ENCODE results near the gene MISP. TPM values are rescaled to one million over a fixed set of nuclear protein-coding genes. Genes with fewer than 3 reads are reported as not detected.

MISP gene
- total RNA-seq, 4 donors from 2014 or later: 0.11 to 1.3 (median 1.0) TPM; not detected in 1

DNA sequence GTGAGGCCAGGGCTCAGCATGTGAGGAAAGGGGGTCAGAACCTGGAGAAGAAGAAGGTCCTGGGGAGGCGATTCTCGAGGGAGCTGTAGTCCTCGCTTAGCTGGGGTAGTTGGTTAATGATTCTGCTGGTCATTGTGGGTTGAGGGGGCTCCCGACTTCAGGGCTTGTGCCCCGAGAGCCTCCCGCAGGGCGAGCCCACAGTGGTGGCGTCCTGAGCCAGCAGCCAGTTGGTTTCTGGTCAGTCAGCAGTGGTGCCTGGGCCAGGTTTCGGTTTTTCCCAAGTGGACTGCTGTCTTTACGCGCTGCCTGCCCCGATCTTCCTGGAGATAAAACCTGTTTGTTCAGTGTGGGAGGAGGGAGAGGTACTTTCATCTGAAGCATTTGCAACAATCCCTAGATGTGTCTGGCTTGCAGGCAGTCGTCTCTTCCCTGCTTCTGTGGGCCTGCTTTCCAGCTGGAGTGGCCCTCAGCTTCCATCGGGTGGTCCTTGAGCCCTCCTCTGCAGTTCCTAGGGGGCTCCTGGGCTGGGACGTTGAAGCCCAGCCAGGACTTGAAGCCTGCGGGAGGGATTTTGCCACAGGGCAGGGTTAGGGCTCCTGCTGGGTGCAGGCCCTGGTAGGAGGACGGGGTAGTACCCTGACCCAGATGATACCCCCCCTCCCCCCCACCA is 49.6 kb downstream of the MISP start:
- DNase-seq: no peak
- H3K4me3 ChIP-seq: peak overlapping the region; percentile 13 to 99 (median 70)
- peaks cover 60 to 86% (median 62%) of the 10 kb centered on the region in 3 donors for H3K4me1 ChIP-seq
- H3K9me3 ChIP-seq: no peaks in the 10 kb centered on the region
- H3K36me3 ChIP-seq: peaks cover 20 to 62% (median 22%) of the 10 kb centered on the region in 3 donors
- H3K27ac ChIP-seq: peak overlapping the region; percentile 95 to 100 (median 100)
- TF ChIP-seq, protein P1, sequence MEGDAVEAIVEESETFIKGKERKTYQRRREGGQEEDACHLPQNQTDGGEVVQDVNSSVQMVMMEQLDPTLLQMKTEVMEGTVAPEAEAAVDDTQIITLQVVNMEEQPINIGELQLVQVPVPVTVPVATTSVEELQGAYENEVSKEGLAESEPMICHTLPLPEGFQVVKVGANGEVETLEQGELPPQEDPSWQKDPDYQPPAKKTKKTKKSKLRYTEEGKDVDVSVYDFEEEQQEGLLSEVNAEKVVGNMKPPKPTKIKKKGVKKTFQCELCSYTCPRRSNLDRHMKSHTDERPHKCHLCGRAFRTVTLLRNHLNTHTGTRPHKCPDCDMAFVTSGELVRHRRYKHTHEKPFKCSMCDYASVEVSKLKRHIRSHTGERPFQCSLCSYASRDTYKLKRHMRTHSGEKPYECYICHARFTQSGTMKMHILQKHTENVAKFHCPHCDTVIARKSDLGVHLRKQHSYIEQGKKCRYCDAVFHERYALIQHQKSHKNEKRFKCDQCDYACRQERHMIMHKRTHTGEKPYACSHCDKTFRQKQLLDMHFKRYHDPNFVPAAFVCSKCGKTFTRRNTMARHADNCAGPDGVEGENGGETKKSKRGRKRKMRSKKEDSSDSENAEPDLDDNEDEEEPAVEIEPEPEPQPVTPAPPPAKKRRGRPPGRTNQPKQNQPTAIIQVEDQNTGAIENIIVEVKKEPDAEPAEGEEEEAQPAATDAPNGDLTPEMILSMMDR (IDR thresholded peaks at IDR 0.05): no peak
- TF ChIP-seq POLR2A (IDR thresholded peaks at IDR 0.05): no peak
- 0 to 19% methylated on average over 4 to 9 of the region's 17 CpGs for WGBS, 2 donors
- intact Hi-C loops (cut with DNase I): no loop called here
- H3K27me3 ChIP-seq: no peaks in the 10 kb centered on the region

DNA sequence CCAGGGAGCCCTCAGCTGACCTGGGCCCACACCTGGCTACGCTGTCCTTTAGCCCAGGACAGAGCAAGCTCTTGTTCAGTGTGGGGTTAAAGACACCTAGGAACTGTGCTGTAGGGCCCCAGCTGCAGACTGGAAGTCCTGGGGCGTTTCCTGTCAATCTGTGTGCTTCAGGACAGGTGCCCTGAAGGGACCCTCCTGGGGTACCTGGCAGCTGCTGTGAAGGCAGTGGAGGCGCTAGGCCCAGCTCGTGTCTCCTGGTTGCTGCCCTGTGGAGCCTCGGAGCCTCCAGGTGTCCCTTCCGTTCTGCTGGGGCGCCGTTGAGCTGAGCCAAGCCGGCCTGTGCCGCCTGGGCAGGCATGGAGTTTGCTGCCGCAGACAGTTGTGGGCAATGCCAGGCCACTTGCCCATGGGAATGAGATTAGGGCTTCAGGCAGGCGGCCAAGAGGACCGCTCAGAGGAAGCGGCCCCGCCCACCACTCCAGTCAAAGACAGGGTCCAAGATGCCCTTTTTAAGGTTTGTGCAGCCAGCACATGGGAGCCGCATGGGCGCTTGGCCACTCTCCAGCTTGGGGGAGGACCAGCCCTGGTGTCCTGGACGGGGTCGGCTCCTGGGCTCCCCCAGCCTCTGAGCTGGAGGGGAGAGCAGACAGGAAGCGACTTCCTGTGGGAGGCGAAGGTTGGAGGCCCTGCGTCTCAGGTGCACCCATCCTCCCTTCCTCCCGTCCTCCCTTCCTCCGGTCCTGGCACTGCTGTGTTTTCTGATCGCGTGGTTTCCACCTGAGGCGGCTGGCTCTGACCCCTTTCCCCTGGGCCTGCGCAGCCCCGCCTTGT is 50.3 kb downstream of the MISP start:
- no peak for DNase-seq
- no peaks in the 10 kb centered on the region for H3K27me3 ChIP-seq
- peaks cover 53 to 86% (median 55%) of the 10 kb centered on the region in 3 donors for H3K4me1 ChIP-seq
- peak overlapping the region; percentile 95 to 100 (median 100) for H3K27ac ChIP-seq
- H3K36me3 ChIP-seq: peaks cover 27 to 70% (median 30%) of the 10 kb centered on the region in 3 donors
- intact Hi-C loops (cut with DNase I): no loop called here
- H3K9me3 ChIP-seq: no peaks in the 10 kb centered on the region
- 10 to 25% methylated on average over 4 to 8 of the region's 29 CpGs for WGBS, 2 donors
- TF ChIP-seq, protein P1 (IDR thresholded peaks at IDR 0.05): no peak
- no peak for TF ChIP-seq POLR2A (IDR thresholded peaks at IDR 0.05)
- peak overlapping the region; percentile 13 to 99 (median 70) for H3K4me3 ChIP-seq

DNA sequence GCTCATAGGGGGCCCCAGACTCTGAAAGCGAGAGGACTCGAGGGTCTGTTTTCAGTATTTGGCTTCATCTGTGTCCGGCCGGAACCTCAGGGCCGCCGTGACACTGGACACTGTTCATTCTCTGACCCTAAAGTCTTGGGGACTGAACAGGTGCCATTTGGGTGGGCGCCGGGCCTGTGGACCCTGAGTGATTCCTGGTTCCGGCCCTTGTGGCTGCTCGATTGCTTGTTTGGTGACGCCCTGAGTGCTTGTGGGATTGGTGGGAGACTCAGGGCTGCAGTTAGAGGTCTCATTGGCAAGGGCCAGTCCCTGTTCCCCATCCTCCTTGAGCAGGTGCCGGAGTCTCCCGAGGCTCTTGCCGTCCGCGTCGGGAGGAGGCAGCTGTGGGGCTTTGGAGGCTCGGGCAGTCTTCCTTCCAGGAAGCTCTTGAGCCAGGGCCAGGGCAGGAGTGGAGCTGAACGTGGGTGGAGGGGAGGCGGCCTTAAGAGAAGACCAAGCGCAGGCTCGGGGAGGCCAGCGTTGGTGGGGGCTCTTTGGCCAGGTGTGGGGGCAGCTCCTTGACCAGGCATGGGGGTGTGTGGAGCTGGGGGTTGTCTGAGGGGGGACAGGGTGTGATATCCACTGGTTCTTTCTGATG is 51.1 kb downstream of the MISP start:
- no peak for TF ChIP-seq POLR2A (IDR thresholded peaks at IDR 0.05)
- TF ChIP-seq, protein P1 (IDR thresholded peaks at IDR 0.05): no peak
- Histone ChIP-seq H3K4me1 (peaks cover 50 to 88% (median 52%) of the 10 kb centered on the region in 3 donors), H3K27me3 (no peaks in the 10 kb centered on the region), H3K4me3 (peak overlapping the region in 3 of 4 donors; percentile 55 to 99 (median 84)), H3K36me3 (peaks cover 35 to 77% (median 37%) of the 10 kb centered on the region in 3 donors), H3K9me3 (no peaks in the 10 kb centered on the region), H3K27ac (peak overlapping the region; percentile 95 to 100 (median 100))
- 0 to 22% methylated on average over 1 to 17 of the region's 23 CpGs for WGBS, 2 donors
- intact Hi-C loops (cut with DNase I): no loop called here
- no peak for DNase-seq

DNA sequence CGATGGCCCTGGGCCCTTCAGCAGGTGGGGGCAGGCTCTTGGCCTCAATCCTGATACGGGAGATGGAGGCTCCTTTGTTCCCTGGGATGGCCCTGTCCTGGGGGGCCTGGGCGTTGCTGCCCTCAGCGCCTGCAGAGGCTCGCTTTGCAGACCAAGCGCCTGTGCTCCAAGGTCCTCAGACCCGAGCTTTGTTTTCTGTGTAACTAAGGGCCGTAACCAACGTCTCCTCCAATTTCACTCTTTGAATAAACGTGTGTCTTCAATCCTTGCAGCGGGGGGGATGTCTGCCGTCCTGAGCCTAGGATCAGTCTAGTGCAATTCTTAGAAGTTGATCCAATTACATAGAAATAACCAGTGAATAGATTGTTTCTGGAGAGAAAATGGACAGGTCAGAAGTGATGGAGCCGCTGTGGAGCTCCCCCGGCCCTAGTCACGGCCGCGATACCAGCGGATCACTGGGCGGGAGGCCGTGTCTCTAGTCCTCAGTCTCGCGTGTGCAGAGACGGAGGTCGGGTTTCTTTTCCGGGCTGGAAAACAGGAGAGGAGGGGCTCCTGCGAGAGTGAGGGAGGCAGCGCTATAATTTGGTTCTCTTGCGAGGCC is 51.7 kb downstream of the MISP start:
- intact Hi-C loops (cut with DNase I): no loop called here
- H3K27me3 ChIP-seq: no peaks in the 10 kb centered on the region
- TF ChIP-seq POLR2A (IDR thresholded peaks at IDR 0.05): no peak
- TF ChIP-seq, protein P1 (IDR thresholded peaks at IDR 0.05): no peak
- DNase-seq: no peak
- peaks cover 50 to 92% (median 52%) of the 10 kb centered on the region in 3 donors for H3K4me1 ChIP-seq
- H3K27ac ChIP-seq: peak overlapping the region in 2 of 4 donors; percentile 95 to 100
- peaks cover 40 to 83% (median 41%) of the 10 kb centered on the region in 3 donors for H3K36me3 ChIP-seq
- peak overlapping the region in 3 of 4 donors; percentile 55 to 99 (median 84) for H3K4me3 ChIP-seq
- H3K9me3 ChIP-seq: no peaks in the 10 kb centered on the region
- 31 to 54% methylated on average over 16 to 20 of the region's 28 CpGs for WGBS, 2 donors
